ENCODE measurements around the gene ROBO1. TPM values are rescaled to one million over a fixed set of nuclear protein-coding genes. Genes with fewer than 3 reads are reported as not detected.

Gene ROBO1
- total and polyA plus RNA-seq, 2 of the 8 experiments (the other 6 are each of a cell fraction or from before 2014, with no cell fraction given) = 51.4 to 91.0 TPM

DNA sequence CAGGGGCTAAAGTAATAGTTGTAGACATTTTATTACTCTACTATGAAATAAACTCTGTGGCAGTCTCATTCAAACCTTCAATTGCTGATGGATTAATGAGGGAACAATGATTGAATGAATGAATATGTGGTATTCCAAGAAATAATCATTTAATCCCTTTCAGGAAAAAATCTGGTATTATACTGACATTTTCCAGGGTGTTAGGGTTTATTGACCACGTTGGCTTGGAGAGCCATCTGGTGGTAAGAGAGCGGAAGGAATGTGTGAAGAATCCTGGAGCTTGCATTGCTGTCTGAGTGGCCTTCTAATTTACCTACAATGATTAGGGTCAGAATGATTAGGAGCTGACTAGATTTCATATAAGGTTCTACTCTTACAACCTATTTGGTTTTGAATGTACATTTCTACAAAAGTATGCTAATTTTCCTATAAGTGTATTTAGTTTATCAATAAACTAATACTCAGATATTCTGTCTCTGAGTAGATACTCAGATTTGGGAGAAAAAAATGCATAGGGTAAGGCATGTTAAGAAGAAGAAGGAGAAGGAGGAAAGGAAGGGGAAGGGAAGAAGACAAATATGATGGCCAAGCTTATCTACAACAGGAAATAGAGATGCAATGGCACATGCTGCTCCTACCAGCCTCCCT lies 249.9 kb downstream of the ROBO1 start (continued):
- TF ChIP-seq EP300 (IDR thresholded peaks at IDR 0.05; ENCODE audit: borderline replicate concordance in 1 of 2, low read depth in 2 of 2, low read length in 2 of 2) = no peak
- no peak for TF ChIP-seq SIX5 (IDR thresholded peaks at IDR 0.05; ENCODE audit: low read depth, low read length)
- TF ChIP-seq RFX5 (IDR thresholded peaks at IDR 0.05; ENCODE audit: borderline replicate concordance, low read depth, low read length) = no peak
- TF ChIP-seq, protein P1, sequence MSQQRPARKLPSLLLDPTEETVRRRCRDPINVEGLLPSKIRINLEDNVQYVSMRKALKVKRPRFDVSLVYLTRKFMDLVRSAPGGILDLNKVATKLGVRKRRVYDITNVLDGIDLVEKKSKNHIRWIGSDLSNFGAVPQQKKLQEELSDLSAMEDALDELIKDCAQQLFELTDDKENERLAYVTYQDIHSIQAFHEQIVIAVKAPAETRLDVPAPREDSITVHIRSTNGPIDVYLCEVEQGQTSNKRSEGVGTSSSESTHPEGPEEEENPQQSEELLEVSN (IDR thresholded peaks at IDR 0.05) = no peak
- no peak for TF ChIP-seq BCL11A (IDR thresholded peaks at IDR 0.05; ENCODE audit: low read depth in 2 of 2, low read length in 2 of 2)
- TF ChIP-seq SUZ12 (IDR thresholded peaks at IDR 0.05; ENCODE audit: low read length) = no peak
- TF ChIP-seq, protein P2, sequence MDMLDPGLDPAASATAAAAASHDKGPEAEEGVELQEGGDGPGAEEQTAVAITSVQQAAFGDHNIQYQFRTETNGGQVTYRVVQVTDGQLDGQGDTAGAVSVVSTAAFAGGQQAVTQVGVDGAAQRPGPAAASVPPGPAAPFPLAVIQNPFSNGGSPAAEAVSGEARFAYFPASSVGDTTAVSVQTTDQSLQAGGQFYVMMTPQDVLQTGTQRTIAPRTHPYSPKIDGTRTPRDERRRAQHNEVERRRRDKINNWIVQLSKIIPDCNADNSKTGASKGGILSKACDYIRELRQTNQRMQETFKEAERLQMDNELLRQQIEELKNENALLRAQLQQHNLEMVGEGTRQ (IDR thresholded peaks at IDR 0.05; ENCODE audit: low read length) = no peak
- TF ChIP-seq GABPA (IDR thresholded peaks at IDR 0.05; ENCODE audit: borderline replicate concordance, insufficient read depth, low read length) = no peak
- TF ChIP-seq TAF7 (optimal IDR thresholded peaks at IDR 0.05; ENCODE audit: borderline replicate concordance, low read depth, low read length) = no peak
